Parathyroid adenoma (tissue), 2 donors: ENCODE results near the gene ZCCHC2.

Experiments
- H2AFZ ChIP-seq: fragments of 300-600 bp; sonication (generic); one replicate; pipeline ENCODE4 v1.7.0; 2017; ENCODE audit warnings: antibody characterized with exemption, mild to moderate bottlenecking
- H3K27ac ChIP-seq: fragments of 300-600 bp; sonication (generic); one replicate; pipeline ENCODE4 v1.7.0; 2017
- H3K27me3 ChIP-seq: fragments of 300-600 bp; sonication (generic); one replicate; pipeline ENCODE4 v1.7.0; 2017; ENCODE audit warnings: low read length; ENCODE audit not compliant: control insufficient read depth, insufficient read depth
- H3K36me3 ChIP-seq: fragments of 300-600 bp; sonication (generic); one replicate; pipeline ENCODE4 v1.7.0; 2017; ENCODE audit warnings: low read length; ENCODE audit not compliant: control insufficient read depth, insufficient read depth
- H3K4me1 ChIP-seq: fragments of 300-600 bp; sonication (generic); one replicate; pipeline ENCODE4 v1.7.0; 2017; ENCODE audit warnings: control low read depth
- H3K4me2 ChIP-seq: fragments of 300-600 bp; sonication (generic); one replicate; pipeline ENCODE4 v1.7.0; 2017; ENCODE audit warnings: low read length
- H3K4me3 ChIP-seq: fragments of 300-600 bp; sonication (generic); one replicate; pipeline ENCODE4 v1.7.0; 2017; ENCODE audit warnings: low read depth, low read length
- H3K79me2 ChIP-seq: fragments of 300-600 bp; sonication (generic); one replicate; pipeline ENCODE4 v1.7.0; 2017; ENCODE audit warnings: control low read depth
- H3K9ac ChIP-seq: fragments of 300-600 bp; sonication (generic); one replicate; pipeline ENCODE4 v1.7.0; 2017; ENCODE audit warnings: mild to moderate bottlenecking
- H3K9me3 ChIP-seq: fragments of 300-600 bp; sonication (generic); one replicate; pipeline ENCODE4 v1.7.0; 2017; ENCODE audit warnings: low read length; ENCODE audit not compliant: control insufficient read depth
- TF ChIP-seq, protein P1 (sequence below): fragments of 300-600 bp; sonication (generic); IDR thresholded peaks from one replicate; pipeline ENCODE4 v1.7.0; 2017; ENCODE audit warnings: antibody characterized with exemption, mild to moderate bottlenecking
- donor health status: primary hyperparathyroidism.

Gene ZCCHC2

DNA sequence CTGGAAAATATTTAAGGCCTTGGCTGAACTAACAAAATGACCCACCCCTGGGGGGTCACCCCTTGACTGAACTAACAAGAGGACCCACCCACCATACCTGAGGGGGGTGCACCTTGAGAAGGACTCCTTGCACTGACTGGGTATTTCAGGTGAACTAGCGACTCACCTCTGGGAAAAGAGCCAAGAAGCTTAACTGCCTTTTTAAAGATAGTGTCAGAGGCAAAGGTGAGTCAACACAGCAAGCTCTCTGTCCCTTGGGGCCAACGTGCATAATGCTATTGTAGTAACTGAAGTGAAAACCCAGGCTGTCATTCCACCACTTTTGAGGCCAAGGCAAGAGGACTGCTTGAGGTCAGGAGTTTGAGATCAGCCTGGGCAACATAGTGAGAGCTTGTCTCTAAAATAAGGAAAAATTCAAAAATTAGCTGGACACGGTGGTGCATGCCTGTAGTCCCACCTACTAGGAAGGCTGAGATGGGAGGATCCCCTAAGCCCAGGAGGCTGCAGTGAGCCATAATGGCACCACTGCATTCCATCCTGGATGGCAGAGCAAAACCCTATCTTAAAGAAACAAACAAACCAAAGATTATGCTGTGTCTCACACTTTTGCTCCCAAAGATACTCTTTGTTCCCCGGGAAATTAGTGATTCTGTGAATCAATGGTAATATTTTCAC is 36.4 kb upstream of the ZCCHC2 start:
- TF ChIP-seq, protein P1, sequence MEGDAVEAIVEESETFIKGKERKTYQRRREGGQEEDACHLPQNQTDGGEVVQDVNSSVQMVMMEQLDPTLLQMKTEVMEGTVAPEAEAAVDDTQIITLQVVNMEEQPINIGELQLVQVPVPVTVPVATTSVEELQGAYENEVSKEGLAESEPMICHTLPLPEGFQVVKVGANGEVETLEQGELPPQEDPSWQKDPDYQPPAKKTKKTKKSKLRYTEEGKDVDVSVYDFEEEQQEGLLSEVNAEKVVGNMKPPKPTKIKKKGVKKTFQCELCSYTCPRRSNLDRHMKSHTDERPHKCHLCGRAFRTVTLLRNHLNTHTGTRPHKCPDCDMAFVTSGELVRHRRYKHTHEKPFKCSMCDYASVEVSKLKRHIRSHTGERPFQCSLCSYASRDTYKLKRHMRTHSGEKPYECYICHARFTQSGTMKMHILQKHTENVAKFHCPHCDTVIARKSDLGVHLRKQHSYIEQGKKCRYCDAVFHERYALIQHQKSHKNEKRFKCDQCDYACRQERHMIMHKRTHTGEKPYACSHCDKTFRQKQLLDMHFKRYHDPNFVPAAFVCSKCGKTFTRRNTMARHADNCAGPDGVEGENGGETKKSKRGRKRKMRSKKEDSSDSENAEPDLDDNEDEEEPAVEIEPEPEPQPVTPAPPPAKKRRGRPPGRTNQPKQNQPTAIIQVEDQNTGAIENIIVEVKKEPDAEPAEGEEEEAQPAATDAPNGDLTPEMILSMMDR: no peak
- Histone ChIP-seq H3K27ac (no peak overlapping the region), H3K36me3 (no peaks in the 10 kb centered on the region)

DNA sequence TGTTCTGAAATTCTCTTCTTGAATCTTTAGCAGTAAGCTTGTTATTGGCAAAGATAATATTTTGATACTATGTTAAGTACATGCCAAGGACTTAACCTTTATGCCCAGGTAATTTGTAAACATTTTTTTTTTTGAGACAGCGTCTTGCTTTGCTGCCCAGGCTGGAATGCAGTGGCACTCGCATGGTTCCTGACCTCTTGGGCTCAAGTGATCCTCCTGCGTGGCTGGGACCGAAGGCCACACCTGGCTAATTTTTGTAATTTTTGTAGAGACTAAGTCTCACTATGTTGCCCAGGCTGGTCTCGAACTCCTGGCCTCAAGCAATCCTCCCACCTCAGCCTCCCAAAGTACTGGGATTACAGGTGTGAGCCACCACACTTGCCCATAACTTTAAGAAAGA is 35.7 kb upstream of the ZCCHC2 start:
- no peaks in the 10 kb centered on the region for H3K79me2 ChIP-seq
- peaks cover 2% of the 10 kb centered on the region for H3K4me1 ChIP-seq
- no peak overlapping the region for H3K4me2 ChIP-seq
- no peaks in the 10 kb centered on the region for H3K36me3 ChIP-seq
- no peak overlapping the region for H3K27ac ChIP-seq
- TF ChIP-seq, protein P1: no peak
- no peaks in the 10 kb centered on the region for H3K27me3 ChIP-seq
- H3K4me3 ChIP-seq: no peak overlapping the region
- H3K9me3 ChIP-seq: no peaks in the 10 kb centered on the region
- H3K9ac ChIP-seq: no peak overlapping the region
- no peak overlapping the region for H2AFZ ChIP-seq

More for the DNA sequence above, 36.4 kb upstream of the ZCCHC2 start:
- Histone ChIP-seq H3K4me3 (no peak overlapping the region), H3K9me3 (no peaks in the 10 kb centered on the region), H3K4me2 (no peak overlapping the region), H3K4me1 (peaks cover 2% of the 10 kb centered on the region), H3K27me3 (no peaks in the 10 kb centered on the region), H3K9ac (no peak overlapping the region), H2AFZ (no peak overlapping the region), H3K79me2 (no peaks in the 10 kb centered on the region)

DNA sequence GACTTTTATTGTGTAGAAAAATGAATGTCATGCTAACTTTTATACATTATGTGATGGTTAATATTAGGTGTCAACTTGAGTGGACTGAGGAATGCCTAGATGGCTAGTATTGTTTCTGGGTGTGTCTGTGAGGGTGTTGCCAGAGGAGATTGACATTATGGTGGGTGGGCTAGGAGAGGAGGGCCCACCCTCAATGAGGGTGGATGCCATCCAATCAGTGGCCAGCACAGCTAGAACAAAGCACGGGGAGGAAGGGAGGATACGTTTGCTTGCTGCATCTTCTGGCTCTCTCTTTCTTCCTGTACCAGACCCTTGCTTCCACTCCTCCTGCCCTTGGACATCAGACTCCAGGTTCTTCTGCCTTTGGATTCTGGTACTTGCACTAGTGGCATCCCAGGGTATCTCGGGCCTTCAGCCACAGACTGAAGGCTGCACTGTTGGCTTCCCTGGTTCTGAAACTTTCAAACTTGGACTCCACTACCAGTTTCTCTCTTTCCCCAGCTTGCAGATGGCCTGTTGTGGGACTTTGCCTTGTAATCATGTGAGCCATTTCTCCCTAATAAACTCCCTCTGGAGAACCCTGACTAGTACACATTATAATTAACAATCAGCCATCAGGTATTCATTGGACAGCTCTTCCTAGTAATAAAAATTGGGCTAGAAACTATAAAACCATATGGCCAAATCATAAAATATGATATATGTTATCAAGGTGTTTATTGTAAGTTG is 31.7 kb upstream of the ZCCHC2 start:
- no peaks in the 10 kb centered on the region for H3K9me3 ChIP-seq

DNA sequence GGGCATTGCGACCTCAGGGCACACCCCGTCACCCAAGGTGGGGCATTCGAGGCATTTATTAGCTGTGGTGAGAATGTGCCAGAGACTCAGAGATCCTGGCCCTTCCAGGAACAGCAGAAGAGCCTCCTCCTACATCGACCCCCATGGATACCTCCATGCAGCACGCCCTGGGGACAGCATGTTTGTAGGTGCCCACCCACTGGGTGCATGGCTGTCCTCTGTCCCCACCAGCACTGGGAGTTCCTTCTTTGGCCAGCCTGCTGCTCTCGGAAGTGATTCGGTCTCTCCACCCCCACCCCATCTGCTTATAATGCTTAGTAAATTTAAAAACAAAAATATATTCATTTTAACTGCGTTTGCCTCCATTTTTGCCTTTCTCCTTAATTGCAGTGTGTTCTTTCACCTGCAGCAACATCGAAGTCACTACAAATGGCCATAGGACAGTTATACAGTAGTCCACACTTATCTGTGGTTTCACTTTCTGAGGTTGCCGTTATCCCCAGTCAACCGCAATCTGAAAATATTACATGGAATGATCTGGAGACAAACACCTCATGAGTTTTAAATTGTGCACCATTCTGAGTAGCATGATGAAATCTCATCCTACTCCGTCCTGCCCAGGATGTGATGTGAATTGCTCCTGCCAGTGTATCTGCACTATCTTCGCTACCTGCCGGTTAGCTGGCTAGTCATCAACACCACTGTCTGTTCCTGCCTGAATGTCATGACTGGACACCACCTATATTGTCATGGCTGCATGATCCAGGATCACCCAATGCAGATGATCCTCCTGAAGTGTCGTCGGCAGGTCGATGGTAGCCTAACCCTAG is 29.6 kb upstream of the ZCCHC2 start:
- Histone ChIP-seq H3K27ac (no peak overlapping the region), H3K79me2 (no peaks in the 10 kb centered on the region), H3K4me1 (no peaks in the 10 kb centered on the region), H2AFZ (no peak overlapping the region), H3K4me3 (no peak overlapping the region), H3K4me2 (no peak overlapping the region), H3K27me3 (no peaks in the 10 kb centered on the region), H3K9ac (no peak overlapping the region), H3K9me3 (no peaks in the 10 kb centered on the region), H3K36me3 (no peaks in the 10 kb centered on the region)
- TF ChIP-seq, protein P1: no peak

More for the DNA sequence above, 31.7 kb upstream of the ZCCHC2 start:
- TF ChIP-seq, protein P1: no peak
- no peaks in the 10 kb centered on the region for H3K79me2 ChIP-seq
- no peaks in the 10 kb centered on the region for H3K27me3 ChIP-seq
- H3K4me3 ChIP-seq: no peak overlapping the region
- H3K9ac ChIP-seq: no peak overlapping the region
- no peak overlapping the region for H3K4me2 ChIP-seq
- H3K27ac ChIP-seq: no peak overlapping the region
- H3K36me3 ChIP-seq: no peaks in the 10 kb centered on the region
- H3K4me1 ChIP-seq: peaks cover 2% of the 10 kb centered on the region
- no peak overlapping the region for H2AFZ ChIP-seq
